HepG2 (cell line): ENCODE results near the gene ZNF813. TPM values are rescaled to one million over a fixed set of nuclear protein-coding genes. Genes with fewer than 3 reads are reported as not detected.
A peak's percentile ranks its signal among the peaks of the same experiment; 100 is the strongest.

ENCODE experiments used
- HNF4A ChIP-seq: sonication (generic); formaldehyde crosslinking; IDR thresholded peaks from 2 replicates; pipeline ENCODE4 v1.4.0; 2020; ENCODE audit warnings: missing genetic modification reagents
- PAWR ChIP-seq: sonication (generic); formaldehyde crosslinking; IDR thresholded peaks from 2 replicates; pipeline ENCODE4 v1.4.0; 2020; ENCODE audit warnings: missing genetic modification reagents, mild to moderate bottlenecking, borderline replicate concordance
- SIX4 ChIP-seq: sonication (generic); formaldehyde crosslinking; IDR thresholded peaks from 2 replicates; pipeline ENCODE4 v1.4.0; 2020; ENCODE audit warnings: missing genetic modification reagents
- SP1 ChIP-seq, 2 experiments: fragments of 450-650 bp in 1 of 2; sonication (generic) in 1 of 2; formaldehyde crosslinking in 1 of 2; IDR thresholded peaks; 2 replicates each; pipeline versions ENCODE4 v1.4.0 to v1.6.1; 2016 to 2020; ENCODE audit warnings: missing genetic modification reagents in 1 of 2
- TBP ChIP-seq: sonication (generic); formaldehyde crosslinking; IDR thresholded peaks from 2 replicates; pipeline ENCODE4 v1.5.0; 2020; ENCODE audit warnings: missing genetic modification reagents
- ZNF142 ChIP-seq: sonication (generic); formaldehyde crosslinking; IDR thresholded peaks from 2 replicates; pipeline ENCODE4 v1.4.0; 2020; ENCODE audit warnings: missing genetic modification reagents
- ZNF547 ChIP-seq: sonication (generic); formaldehyde crosslinking; IDR thresholded peaks from 2 replicates; pipeline ENCODE4 v1.5.1; 2020; ENCODE audit warnings: mild to moderate bottlenecking, missing genetic modification reagents
- ZNF609 ChIP-seq: sonication (generic); formaldehyde crosslinking; IDR thresholded peaks from 2 replicates; pipeline ENCODE4 v1.4.0; 2020; ENCODE audit warnings: mild to moderate bottlenecking, missing genetic modification reagents, borderline replicate concordance
- polyA plus RNA-seq, 8 experiments: library from polyadenylated mRNA; depleted of rRNA in 3 of 8; stranded (reverse) in 7 of 8; unstranded in 1 of 8; fragments of >200 nt; fragmentation: Illumina TruSeq in 4 of 8; extraction: Trizol in 4 of 8; gene quantifications; 2 replicates each; pipeline versions ENCODE4 v1.2.1 to v1.2.3, GENCODE V29; 2011 to 2016; ENCODE audit warnings: low read depth in 4 of 8, missing spikeins in 1 of 8, mixed read lengths in 1 of 8; ENCODE audit not compliant: insufficient read depth in 1 of 8
- total RNA-seq, 5 experiments: library from RNA; depleted of rRNA; stranded (reverse); fragments of >200 nt; fragmentation: Illumina TruSeq; extraction: Trizol; gene quantifications; 2 replicates each; pipeline ENCODE4 v1.2.3, GENCODE V29; 2016; ENCODE audit warnings: low read depth in 1 of 5
- TF ChIP-seq, protein P1 (sequence below), 2 experiments: sonication (generic) in 1 of 2; formaldehyde crosslinking in 1 of 2; IDR thresholded peaks; 2 replicates each; pipeline versions ENCODE4 v1.5.1 to v1.6.1; 2011 to 2020; ENCODE audit warnings: borderline replicate concordance in 1 of 2, low read depth in 1 of 2, low read length in 1 of 2, mild to moderate bottlenecking in 1 of 2, missing genetic modification reagents in 1 of 2, moderate library complexity in 1 of 2
- TF ChIP-seq, protein P2 (sequence below): sonication (generic); formaldehyde crosslinking; conservative IDR thresholded peaks from 2 replicates; pipeline ENCODE4 v1.8.0; 2022; ENCODE audit warnings: missing genetic modification reagents

ZNF813 gene
- total and polyA plus RNA-seq, 2 of the 13 experiments (the other 11 are each of a cell fraction or from before 2014, with no cell fraction given) = 2.1 to 8.9 TPM

DNA sequence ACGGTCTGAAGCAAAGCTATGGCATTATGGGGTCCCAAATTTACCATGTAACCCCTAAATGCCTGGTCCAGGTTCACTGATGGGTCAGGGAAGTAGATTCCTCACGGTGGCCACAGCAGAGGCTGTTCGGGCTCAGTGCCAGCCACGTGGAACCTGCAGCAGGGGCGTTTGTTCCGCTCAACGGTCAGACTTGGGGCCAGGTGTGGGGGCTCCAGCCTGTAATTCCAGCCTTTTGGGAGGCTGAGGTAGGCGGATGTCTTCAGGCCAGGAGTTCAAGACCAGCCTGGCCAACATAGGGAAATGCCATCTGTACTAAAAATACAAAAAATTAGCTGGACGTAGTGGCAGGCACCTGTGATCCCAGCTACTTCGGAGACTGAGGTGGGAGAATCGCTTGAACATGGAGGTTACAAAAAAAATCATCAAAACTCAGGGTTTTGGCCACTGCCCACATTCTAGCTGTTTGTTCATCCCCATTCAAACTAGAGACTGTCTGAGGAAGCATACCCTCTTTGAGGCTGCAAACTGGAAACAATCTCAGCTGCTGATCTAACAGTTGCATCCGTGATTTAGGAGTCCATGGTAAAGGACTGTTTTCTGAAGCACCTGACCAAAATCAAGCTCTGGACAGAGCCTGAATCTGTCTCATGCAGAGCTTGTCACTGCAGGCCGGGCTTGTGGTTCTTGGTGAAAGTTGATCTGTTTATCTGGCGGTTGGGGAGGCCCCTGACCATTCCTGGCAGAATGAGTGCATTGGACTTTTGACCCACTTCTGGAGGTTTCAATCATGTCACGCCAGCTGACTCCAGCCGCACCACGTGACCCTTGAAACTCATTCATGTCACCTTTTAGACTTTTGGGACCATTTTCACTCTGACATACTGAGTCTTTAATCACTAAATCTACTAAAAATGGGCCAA is 40.2 kb downstream of the ZNF813 start (continued):
- TF ChIP-seq ZNF142 (CRISPR knock-in tag) = peak; percentile 63
- peak; percentile 87 for TF ChIP-seq ZNF609 (CRISPR knock-in tag)
- TF ChIP-seq SP1 (IDR thresholded peaks at IDR 0.05) = no peak
- peak; percentile 43; the same call in 1 of the 2 replicates for TF ChIP-seq SP1 (CRISPR knock-in tag; IDR thresholded peaks at IDR 0.05)
- no peak for TF ChIP-seq PAWR
- TF ChIP-seq SIX4 (CRISPR knock-in tag) = peak; percentile 95
- TF ChIP-seq ZNF547 (CRISPR knock-in tag) = peak; percentile 49; the same call in 1 of the 2 replicates
- peak; percentile 95 for TF ChIP-seq HNF4A (CRISPR knock-in tag)
- TF ChIP-seq, protein P1, sequence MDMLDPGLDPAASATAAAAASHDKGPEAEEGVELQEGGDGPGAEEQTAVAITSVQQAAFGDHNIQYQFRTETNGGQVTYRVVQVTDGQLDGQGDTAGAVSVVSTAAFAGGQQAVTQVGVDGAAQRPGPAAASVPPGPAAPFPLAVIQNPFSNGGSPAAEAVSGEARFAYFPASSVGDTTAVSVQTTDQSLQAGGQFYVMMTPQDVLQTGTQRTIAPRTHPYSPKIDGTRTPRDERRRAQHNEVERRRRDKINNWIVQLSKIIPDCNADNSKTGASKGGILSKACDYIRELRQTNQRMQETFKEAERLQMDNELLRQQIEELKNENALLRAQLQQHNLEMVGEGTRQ (IDR thresholded peaks at IDR 0.05; ENCODE audit: low read depth, low read length) = peak; percentile 96
- TF ChIP-seq, protein P1 (CRISPR knock-in tag; IDR thresholded peaks at IDR 0.05; ENCODE audit: borderline replicate concordance) = peak; percentile 96; the same call in 1 of the 2 replicates
- TF ChIP-seq, protein P2, sequence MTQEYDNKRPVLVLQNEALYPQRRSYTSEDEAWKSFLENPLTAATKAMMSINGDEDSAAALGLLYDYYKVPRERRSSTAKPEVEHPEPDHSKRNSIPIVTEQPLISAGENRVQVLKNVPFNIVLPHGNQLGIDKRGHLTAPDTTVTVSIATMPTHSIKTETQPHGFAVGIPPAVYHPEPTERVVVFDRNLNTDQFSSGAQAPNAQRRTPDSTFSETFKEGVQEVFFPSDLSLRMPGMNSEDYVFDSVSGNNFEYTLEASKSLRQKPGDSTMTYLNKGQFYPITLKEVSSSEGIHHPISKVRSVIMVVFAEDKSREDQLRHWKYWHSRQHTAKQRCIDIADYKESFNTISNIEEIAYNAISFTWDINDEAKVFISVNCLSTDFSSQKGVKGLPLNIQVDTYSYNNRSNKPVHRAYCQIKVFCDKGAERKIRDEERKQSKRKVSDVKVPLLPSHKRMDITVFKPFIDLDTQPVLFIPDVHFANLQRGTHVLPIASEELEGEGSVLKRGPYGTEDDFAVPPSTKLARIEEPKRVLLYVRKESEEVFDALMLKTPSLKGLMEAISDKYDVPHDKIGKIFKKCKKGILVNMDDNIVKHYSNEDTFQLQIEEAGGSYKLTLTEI (CRISPR knock-in tag) = no peak
- TF ChIP-seq TBP (CRISPR knock-in tag) = 0 out of 2 replicates have a peak, but pooled peaks have one; percentile 5
